ENCODE data around the gene GHR. TPM values are rescaled to one million over a fixed set of nuclear protein-coding genes. Genes with fewer than 3 reads are reported as not detected.
A peak's percentile ranks its signal among the peaks of the same experiment; 100 is the strongest.

GHR gene
- total RNA-seq, 1 experiment from 2014 or later = 1.8 TPM

DNA sequence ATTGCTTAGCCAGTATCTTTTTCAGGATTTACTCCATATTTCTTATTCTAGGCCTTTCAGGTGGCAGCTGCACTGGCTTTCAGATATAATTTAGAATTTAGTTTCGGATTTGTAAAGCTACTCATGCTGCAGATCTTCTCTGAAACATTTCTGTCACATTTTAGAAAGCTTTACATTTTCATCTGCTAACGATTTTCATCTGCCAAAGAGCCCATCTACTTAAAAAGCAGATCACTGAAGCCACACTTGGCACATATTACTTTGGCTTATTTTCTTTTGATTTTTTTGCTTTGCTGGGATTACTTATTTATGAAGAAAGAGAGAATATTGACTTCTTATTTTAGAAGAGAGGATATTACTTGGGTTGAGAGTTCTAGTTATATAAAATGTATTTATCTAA is 98.2 kb downstream of the GHR start:
- no peaks in the 10 kb centered on the region for H3K27me3 Mint-ChIP-seq (ENCODE audit: insufficient read depth, unreplicated experiment)
- CTCF ChIA-PET = interaction anchor here (0.6 to 0.7 kb wide), 3 partner anchors 34 to 138 kb away, joined by 3 read pairs; no protein-coding TSS in a partner anchor

DNA sequence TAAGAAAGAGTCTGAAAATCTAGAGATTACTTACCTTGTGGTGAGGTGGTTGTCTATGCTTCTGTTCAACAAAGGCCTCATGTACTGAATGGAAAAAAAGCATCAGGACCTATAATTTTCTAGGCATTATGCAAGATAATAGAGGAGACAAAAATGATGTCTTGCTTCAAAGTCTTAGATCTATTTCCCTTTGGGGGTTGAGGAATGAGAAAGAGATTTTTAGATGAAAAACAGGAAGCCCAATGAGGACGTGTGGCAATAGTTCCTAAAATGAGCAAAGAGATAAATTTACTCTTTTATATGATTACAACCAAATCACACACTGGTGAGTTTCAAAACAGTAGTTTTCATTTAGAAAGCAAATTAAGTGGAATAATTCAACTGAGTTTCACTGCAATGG is 99.5 kb downstream of the GHR start:
- intact Hi-C loops (cut with micrococcal nuclease) = no loop called here
- Mint-ChIP-seq H3K27me3 (ENCODE audit: insufficient read depth, unreplicated experiment) (no peaks in the 10 kb centered on the region), H3K36me3 (ENCODE audit: insufficient read depth, unreplicated experiment) (no peaks in the 10 kb centered on the region), H3K27ac (ENCODE audit: low read depth, unreplicated experiment) (no peak overlapping the region), H3K4me3 (ENCODE audit: unreplicated experiment) (no peak overlapping the region), H3K9me3 (ENCODE audit: unreplicated experiment) (peaks cover 9% of the 10 kb centered on the region), H3K4me1 (ENCODE audit: insufficient read depth, unreplicated experiment) (no peaks in the 10 kb centered on the region)
- no TSS peak for BruUV-seq (replicated peaks)
- ChIA-PET POLR2A (no interaction called here), CTCF (interaction anchor here (0.9 kb wide), 1 partner anchor 61 kb away, joined by 3 read pairs; no protein-coding TSS in a partner anchor)
- TF ChIP-seq, protein P1, sequence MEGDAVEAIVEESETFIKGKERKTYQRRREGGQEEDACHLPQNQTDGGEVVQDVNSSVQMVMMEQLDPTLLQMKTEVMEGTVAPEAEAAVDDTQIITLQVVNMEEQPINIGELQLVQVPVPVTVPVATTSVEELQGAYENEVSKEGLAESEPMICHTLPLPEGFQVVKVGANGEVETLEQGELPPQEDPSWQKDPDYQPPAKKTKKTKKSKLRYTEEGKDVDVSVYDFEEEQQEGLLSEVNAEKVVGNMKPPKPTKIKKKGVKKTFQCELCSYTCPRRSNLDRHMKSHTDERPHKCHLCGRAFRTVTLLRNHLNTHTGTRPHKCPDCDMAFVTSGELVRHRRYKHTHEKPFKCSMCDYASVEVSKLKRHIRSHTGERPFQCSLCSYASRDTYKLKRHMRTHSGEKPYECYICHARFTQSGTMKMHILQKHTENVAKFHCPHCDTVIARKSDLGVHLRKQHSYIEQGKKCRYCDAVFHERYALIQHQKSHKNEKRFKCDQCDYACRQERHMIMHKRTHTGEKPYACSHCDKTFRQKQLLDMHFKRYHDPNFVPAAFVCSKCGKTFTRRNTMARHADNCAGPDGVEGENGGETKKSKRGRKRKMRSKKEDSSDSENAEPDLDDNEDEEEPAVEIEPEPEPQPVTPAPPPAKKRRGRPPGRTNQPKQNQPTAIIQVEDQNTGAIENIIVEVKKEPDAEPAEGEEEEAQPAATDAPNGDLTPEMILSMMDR (IDR thresholded peaks at IDR 0.05; ENCODE audit: unreplicated experiment) = no peak
- no peak for DNase-seq (ENCODE audit: unreplicated experiment)

More for the DNA sequence above, 98.2 kb downstream of the GHR start:
- Mint-ChIP-seq H3K27ac (ENCODE audit: low read depth, unreplicated experiment) (no peak overlapping the region), H3K4me3 (ENCODE audit: unreplicated experiment) (no peak overlapping the region), H3K36me3 (ENCODE audit: insufficient read depth, unreplicated experiment) (no peaks in the 10 kb centered on the region), H3K9me3 (ENCODE audit: unreplicated experiment) (peaks cover 9% of the 10 kb centered on the region), H3K4me1 (ENCODE audit: insufficient read depth, unreplicated experiment) (no peaks in the 10 kb centered on the region)
- TF ChIP-seq, protein P1 (IDR thresholded peaks at IDR 0.05; ENCODE audit: unreplicated experiment) = no peak
- no peak for DNase-seq (ENCODE audit: unreplicated experiment)
- BruUV-seq (replicated peaks) = no TSS peak
- intact Hi-C loops (cut with micrococcal nuclease) = no loop called here
- POLR2A ChIA-PET = interaction anchor here (1.1 kb wide), 1 partner anchor 99 kb away, joined by 3 read pairs; the partner anchor contains the start of gene GHR

DNA sequence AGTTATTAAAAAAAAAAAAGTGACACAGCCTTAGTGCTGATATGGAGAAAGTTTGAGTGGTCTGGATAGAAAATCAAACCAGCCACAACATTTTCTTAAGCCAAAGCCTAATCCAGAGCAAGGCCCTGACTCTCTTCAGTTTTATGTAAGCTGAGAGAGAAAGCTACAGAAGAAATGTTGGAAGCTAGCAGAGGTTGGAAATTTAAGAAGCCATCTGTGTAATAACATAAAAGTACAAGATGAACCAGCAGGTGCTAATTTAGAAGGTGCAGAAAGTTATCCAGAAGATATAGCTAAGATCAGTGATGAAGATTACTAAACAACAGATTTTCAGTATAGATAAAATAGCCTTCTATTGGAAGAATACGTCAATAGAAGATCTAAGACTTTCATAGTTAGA is 102.9 kb downstream of the GHR start:
- H3K36me3 Mint-ChIP-seq (ENCODE audit: insufficient read depth, unreplicated experiment) = peaks cover 6% of the 10 kb centered on the region
- BruUV-seq (replicated peaks) = no TSS peak
- no peaks in the 10 kb centered on the region for H3K27me3 Mint-ChIP-seq (ENCODE audit: insufficient read depth, unreplicated experiment)
- peaks cover 9% of the 10 kb centered on the region for H3K9me3 Mint-ChIP-seq (ENCODE audit: unreplicated experiment)
- CTCF ChIA-PET = interaction anchor here (0.7 to 1.2 kb wide), 2 partner anchors 11 to 25 kb away, joined by 3 to 11 read pairs; no protein-coding TSS in a partner anchor
- POLR2A ChIA-PET = interaction anchor here (1.3 kb wide), 1 partner anchor 11 kb away, joined by 4 read pairs; no protein-coding TSS in a partner anchor
- no peaks in the 10 kb centered on the region for H3K4me1 Mint-ChIP-seq (ENCODE audit: insufficient read depth, unreplicated experiment)
- TF ChIP-seq, protein P1 (IDR thresholded peaks at IDR 0.05; ENCODE audit: unreplicated experiment) = no peak
- H3K4me3 Mint-ChIP-seq (ENCODE audit: unreplicated experiment) = no peak overlapping the region
- intact Hi-C loops (cut with micrococcal nuclease) = no loop called here
- no peak for DNase-seq (ENCODE audit: unreplicated experiment)
- no peak overlapping the region for H3K27ac Mint-ChIP-seq (ENCODE audit: low read depth, unreplicated experiment)

DNA sequence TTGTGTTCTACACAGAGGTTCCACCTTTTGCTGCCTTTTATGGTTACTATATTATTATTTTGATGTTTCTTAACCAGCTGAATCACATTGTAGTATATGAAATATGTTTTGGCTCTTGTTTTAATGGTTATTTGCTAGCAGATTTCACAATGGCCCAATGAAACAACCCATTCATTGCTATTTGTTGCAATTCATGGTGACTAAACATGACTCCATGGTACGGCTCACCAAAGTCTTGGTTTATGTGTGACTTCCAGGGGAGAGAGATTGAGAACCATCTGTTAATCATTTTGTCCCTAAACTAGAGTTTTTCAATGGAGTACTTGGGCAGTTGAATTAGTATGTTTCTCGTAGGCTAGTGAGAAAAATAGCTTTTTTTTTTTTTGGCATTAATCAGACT is 108.4 kb downstream of the GHR start:
- H3K27ac Mint-ChIP-seq (ENCODE audit: low read depth, unreplicated experiment) = no peak overlapping the region
- no peaks in the 10 kb centered on the region for H3K4me1 Mint-ChIP-seq (ENCODE audit: insufficient read depth, unreplicated experiment)
- H3K9me3 Mint-ChIP-seq (ENCODE audit: unreplicated experiment) = peaks cover 10% of the 10 kb centered on the region
- POLR2A ChIA-PET = interaction anchor here (0.7 to 0.8 kb wide), 2 partner anchors 11 to 24 kb away, joined by 3 to 4 read pairs; no protein-coding TSS in a partner anchor
- no peaks in the 10 kb centered on the region for H3K27me3 Mint-ChIP-seq (ENCODE audit: insufficient read depth, unreplicated experiment)
- no peak overlapping the region for H3K4me3 Mint-ChIP-seq (ENCODE audit: unreplicated experiment)
- TF ChIP-seq, protein P1 (IDR thresholded peaks at IDR 0.05; ENCODE audit: unreplicated experiment) = no peak
- peaks cover 6% of the 10 kb centered on the region for H3K36me3 Mint-ChIP-seq (ENCODE audit: insufficient read depth, unreplicated experiment)
- peak; percentile 34 for DNase-seq (ENCODE audit: unreplicated experiment)
- CTCF ChIA-PET = interaction anchor here (0.6 to 1.2 kb wide), 3 partner anchors 51 to 1413 kb away, joined by 3 read pairs; no protein-coding TSS in a partner anchor
- intact Hi-C loops (cut with micrococcal nuclease) = no loop called here
- no TSS peak for BruUV-seq (replicated peaks)

Data from MCF 10A (cell line).